GM10266 (cell line): ENCODE data around the gene SMIM29.

Source experiments
- DNase-seq: peaks from one replicate; pipeline ENCODE4 v3.0.0; 2012; ENCODE audit errors: extremely low spot score
- TF ChIP-seq, protein P1 (sequence below): IDR thresholded peaks from 2 replicates; pipeline ENCODE4 v1.5.1; 2012; ENCODE audit warnings: mild to moderate bottlenecking, low read depth; ENCODE audit not compliant: control insufficient read depth, insufficient read depth; ENCODE audit errors: missing control alignments

The SMIM29 gene

DNA sequence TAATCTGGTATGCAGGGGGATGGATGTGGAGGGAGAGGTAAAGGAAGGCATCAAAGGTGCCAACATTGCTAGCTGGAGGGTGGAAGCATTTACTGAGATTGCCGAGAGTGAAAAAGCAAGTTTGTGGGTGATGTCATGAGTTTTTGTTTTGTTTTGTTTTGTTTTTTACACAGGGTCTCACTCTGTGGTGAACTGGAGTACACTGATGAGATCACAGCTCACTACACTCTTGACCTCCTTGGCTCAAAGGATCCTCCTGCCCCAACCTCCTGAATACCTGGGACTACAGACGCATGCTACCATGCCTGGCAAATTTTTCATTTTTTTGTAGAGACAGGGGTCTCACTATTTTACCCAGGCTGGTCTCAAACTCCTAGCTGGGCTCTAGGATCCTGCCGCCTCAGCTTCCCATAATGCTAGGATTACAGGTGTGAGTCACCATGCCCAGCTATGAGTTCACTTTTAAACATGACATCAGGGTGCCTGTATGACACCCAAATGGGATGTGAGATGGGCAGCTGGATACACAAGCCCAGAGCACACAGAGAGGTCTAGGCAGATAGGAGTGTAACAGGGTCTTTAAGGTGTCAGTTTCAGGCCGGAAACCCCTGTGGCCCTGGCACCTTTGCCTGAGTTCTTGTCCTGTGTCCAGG lies 47.2 kb downstream of the SMIM29 start:
- DNase-seq, result no peak
- TF ChIP-seq, protein P1, sequence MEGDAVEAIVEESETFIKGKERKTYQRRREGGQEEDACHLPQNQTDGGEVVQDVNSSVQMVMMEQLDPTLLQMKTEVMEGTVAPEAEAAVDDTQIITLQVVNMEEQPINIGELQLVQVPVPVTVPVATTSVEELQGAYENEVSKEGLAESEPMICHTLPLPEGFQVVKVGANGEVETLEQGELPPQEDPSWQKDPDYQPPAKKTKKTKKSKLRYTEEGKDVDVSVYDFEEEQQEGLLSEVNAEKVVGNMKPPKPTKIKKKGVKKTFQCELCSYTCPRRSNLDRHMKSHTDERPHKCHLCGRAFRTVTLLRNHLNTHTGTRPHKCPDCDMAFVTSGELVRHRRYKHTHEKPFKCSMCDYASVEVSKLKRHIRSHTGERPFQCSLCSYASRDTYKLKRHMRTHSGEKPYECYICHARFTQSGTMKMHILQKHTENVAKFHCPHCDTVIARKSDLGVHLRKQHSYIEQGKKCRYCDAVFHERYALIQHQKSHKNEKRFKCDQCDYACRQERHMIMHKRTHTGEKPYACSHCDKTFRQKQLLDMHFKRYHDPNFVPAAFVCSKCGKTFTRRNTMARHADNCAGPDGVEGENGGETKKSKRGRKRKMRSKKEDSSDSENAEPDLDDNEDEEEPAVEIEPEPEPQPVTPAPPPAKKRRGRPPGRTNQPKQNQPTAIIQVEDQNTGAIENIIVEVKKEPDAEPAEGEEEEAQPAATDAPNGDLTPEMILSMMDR, result no peak

DNA sequence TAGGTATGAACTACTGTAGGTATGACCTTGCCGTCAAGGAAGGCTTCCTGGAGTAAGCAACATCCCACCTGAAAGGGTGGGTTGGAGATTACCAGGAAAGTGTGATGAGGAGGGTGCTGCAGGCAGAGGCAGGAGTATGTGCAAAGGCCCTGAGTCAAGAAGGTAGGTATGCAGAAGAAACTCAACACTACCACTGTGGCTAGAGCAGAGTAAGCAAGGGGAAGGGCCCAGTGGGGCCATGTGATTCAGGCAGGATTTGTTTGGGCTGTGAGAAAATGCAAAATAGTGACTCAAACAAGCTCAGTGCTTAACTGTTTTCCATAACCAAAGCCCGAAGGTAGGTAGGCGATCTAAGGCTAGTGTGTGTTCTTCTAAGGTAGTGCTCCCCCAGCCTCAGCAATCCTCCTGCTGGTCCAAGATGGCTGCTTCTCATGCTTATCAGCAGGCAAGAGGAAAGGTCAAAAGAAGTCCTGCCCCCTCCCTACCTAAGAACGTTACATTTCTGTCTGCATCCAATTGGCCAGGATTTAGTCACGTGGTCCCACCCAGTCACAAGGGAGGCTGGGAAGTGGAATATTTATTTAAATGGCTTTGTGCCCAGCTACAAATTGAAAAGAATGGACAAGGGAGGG lies 48.4 kb downstream of the SMIM29 start:
- TF ChIP-seq, protein P1, result no peak
- no peak for DNase-seq

DNA sequence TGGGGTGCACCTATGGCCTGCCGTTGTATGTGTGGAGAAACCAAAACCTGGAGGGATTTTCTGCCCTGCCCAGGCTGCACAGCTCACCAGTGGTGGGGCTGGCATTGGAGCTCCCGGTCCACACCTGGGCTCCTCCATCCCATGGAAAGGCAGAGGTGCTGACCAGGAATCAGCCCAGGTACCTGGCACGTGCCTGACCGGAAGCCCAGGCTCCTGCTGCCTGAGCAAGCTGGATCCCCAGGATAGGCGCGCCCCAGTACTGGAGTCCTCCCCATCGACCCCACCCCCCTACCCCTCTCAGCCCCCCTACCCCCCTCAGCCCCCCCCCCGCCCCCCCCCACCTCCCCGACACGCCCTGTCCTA lies 52.0 kb downstream of the SMIM29 start:
- TF ChIP-seq, protein P1, result no peak
- no peak for DNase-seq
